Left renal cortex interstitium (tissue), 4 donors: ENCODE measurements around the gene OLFML1. TPM values are rescaled to one million over a fixed set of nuclear protein-coding genes. Genes with fewer than 3 reads are reported as not detected.

ENCODE experiments used
- DNase-seq, 4 donors: peaks; one replicate each; pipeline ENCODE4 v3.0.0-alpha.2; 2013; ENCODE audit warnings: low read depth in 4 of 4, low spot score in 2 of 4, missing footprints in 1 of 4
- polyA plus RNA-seq, 4 donors: library from polyadenylated mRNA; unstranded; fragments of 120-200 nt; gene quantifications; one replicate each; pipeline ENCODE4 v1.2.1, GENCODE V29; 2013; ENCODE audit not compliant: insufficient read length in 4 of 4

Gene OLFML1
- polyA plus RNA-seq, 4 donors, result 26.9 to 45.7 (median 38.3) TPM

GRCh38 chr11:7555052-7555699 lies 69.9 kb downstream of the OLFML1 start:
- no peak for DNase-seq

GRCh38 chr11:7558046-7558445 lies 72.7 kb downstream of the OLFML1 start:
- no peak for DNase-seq

- DNase-seq, result no peak
These were observed 74.3 kb downstream of the OLFML1 start for GRCh38 chr11:7559398-7560283.

Other genes with a start within 250 kb of the OLFML1 start
- 1 to 10 TPM; 4.2 to 5.1 (median 4.6) TPM for gene SYT9, start 233.6 kb upstream of the OLFML1 start, polyA plus RNA-seq
- gene PPFIBP2, start 28.5 kb downstream of the OLFML1 start, polyA plus RNA-seq, result 10 to 100 TPM; 38.2 to 73.3 (median 61.1) TPM
- 10 to 100 TPM; 26.0 to 30.9 (median 29.1) TPM for gene CYB5R2, start 188.0 kb downstream of the OLFML1 start, polyA plus RNA-seq
- 1 to 10 TPM; 5.8 to 8.2 (median 7.1) TPM for gene OVCH2, start 221.0 kb downstream of the OLFML1 start, polyA plus RNA-seq